ENCODE data around the gene ITSN2.
A peak's percentile ranks its signal among the peaks of the same experiment; 100 is the strongest.
"Not testable (repeated sequence)": the region's sequence is repeated elsewhere in the genome, so short reads cannot be mapped to it uniquely, and the experiment has no call there.

The ITSN2 gene

DNA sequence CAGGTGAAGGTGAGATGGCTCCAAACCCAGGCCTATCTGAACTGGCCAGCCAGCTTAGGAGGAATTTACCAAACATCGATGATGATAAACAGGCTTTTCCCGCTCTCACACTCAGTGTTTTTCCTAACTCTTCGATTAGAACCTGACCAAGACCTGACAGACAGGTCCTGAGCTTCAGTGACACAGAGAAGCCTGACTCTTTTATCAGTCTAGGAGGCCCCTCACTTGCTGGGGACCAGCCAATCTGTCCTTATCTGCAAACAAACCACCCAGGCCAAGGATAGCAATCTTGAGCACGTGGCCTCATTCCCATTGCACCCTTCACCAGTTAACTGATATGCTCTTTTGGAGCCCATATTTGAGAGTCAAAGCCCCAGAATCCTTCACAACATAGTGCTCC, 1.9 kb upstream of the ITSN2 start:
- DNase-seq: no peak

DNA sequence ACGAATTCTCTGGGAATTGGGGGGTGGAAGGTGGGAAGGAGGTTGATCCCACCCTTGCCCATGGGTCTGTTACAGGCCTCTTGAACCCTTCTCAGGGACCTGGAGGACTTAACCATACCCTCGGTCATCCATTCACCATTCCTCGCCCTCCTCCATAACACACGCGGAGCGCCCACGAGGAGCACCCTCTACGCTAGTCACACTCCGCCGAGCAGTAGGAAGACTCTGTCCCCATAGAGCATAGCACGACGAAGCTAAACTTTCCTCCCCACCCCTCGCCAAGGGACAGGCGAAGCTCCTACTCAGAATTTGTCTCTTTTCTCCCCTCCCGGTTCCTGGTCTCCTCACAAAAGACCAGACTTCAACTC, 611 bp upstream of the ITSN2 start:
- no peak for DNase-seq

GRCh38 chr2:24359129-24360049, 947 bp downstream of the ITSN2 start:
- peak in 1 of 2 donors; percentile 10 for DNase-seq

DNA sequence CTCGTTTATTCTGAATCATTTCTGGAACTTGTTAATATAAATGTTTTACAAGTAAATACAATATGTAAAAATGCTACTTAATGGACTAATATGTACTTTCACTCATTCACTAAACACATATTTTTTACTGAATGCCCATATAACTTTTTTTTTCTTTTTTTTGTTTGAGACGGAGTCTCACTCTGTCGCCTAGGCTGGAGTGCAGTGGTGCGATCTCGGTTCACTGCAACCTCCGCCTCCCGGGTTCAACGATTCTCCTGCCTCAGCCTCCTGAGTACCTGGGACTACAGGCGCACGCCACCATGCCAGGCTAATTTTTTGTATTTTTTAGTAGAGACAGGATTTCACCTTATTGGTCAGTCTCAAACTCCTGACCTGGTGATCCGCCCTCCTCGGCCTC, 2.6 kb downstream of the ITSN2 start:
- DNase-seq: not testable (repeated sequence)

DNA sequence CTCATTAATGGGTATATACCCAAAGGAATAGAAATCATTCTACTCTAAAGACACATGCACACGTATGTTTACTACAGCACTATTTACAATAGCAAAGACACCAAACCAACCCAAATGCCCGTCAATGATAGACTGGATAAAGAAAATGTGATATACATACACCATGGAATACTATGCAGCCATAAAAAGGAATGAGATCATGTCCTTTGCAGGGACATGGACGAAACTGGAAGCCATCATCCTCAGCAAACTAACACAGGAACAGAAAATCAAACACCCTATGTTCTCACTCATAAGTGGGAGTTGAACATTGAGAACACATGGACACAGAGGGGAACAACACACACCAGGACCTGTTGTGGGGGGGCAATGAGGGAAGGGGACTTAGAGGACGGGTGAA, 3.2 kb downstream of the ITSN2 start:
- not testable (repeated sequence) for DNase-seq

- DNase-seq: peak in 1 of 2 donors; percentile 20
Measured at GRCh38 chr2:24354957-24355356, 5.4 kb downstream of the ITSN2 start.

GRCh38 chr2:24354395-24354794, 5.9 kb downstream of the ITSN2 start:
- DNase-seq: peak; percentile 23 to 48

- no peak for DNase-seq
Measured at GRCh38 chr2:24353973-24354372, 6.4 kb downstream of the ITSN2 start.

GRCh38 chr2:24353364-24353763, 7.0 kb downstream of the ITSN2 start:
- no peak for DNase-seq

DNA sequence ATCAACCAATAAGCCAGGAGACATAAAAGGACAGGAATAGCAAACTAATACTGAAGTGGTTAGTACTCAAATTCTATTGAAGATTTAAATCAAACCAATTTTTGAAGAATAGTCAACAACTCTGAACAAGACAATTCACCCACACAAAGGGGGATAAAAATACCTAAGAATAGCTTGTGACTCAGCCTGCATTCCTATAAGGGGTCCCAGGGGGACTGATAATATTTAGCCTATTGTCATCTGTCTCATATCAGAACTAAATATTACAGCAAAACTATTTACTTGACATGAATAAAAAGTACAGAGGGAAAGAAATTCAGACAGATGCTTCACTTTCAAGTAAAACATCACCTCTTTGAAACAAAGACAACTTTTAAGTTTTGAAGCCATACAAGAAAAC, 7.7 kb downstream of the ITSN2 start:
- no peak for DNase-seq

GRCh38 chr2:24351981-24352380, 8.4 kb downstream of the ITSN2 start:
- no peak for DNase-seq

DNA sequence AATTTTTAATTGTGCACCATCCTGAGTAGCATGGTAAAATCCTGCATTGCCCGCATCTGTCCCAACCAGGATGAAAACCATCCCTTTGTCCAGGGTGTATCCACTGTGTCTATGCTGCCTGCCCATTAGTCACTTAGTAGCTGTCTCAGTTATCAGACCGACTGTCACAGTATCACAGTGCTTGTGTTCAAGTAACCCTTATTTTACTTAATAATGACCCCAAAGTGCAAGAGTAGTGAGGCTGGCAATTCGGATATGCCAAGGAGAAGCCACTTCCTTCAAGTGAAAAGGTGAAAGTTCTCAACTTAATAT, 8.8 kb downstream of the ITSN2 start:
- DNase-seq: no peak

GRCh38 chr2:24350826-24351626, 9.3 kb downstream of the ITSN2 start:
- DNase-seq: no peak

DNA sequence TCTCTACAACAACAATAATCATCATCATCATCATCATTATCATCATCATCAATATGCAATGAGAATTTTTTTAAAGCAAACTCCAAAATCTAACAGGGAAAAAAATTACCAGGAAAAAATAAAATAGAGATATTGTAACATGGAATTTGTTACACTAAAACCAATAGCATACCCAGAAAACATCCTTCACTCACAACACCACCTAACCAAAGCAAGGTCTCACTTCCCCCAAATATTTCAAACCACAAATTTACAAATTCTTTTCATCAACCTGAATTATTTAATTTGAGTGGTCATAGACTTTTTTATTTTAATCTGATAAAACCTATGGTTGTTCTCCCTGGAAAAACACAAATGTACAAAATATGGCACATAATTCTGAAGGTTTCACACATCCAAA, 11.2 kb downstream of the ITSN2 start:
- no peak for DNase-seq

DNA sequence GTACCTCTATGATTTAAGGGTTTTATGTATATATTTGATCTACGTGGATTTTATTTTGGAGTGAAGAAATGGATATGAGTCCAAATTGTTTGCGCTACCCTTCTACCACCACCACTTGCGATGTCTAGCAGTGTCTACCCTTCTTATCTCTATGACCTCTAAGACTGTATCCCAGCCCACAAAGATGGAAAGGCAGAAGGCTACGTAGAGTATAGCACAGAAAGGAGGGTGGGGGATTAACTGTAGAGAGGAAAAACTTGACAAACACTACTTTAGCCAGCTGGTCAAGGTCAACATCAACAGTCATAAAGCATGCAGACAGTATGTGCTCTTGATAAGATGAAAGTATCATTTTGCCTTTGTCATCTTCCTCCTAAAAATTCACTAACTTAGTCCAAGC, 14.4 kb downstream of the ITSN2 start:
- DNase-seq: no peak

- peak; percentile 37 to 40 for DNase-seq
Measured at GRCh38 chr2:24343225-24343882, 17.0 kb downstream of the ITSN2 start.

DNA sequence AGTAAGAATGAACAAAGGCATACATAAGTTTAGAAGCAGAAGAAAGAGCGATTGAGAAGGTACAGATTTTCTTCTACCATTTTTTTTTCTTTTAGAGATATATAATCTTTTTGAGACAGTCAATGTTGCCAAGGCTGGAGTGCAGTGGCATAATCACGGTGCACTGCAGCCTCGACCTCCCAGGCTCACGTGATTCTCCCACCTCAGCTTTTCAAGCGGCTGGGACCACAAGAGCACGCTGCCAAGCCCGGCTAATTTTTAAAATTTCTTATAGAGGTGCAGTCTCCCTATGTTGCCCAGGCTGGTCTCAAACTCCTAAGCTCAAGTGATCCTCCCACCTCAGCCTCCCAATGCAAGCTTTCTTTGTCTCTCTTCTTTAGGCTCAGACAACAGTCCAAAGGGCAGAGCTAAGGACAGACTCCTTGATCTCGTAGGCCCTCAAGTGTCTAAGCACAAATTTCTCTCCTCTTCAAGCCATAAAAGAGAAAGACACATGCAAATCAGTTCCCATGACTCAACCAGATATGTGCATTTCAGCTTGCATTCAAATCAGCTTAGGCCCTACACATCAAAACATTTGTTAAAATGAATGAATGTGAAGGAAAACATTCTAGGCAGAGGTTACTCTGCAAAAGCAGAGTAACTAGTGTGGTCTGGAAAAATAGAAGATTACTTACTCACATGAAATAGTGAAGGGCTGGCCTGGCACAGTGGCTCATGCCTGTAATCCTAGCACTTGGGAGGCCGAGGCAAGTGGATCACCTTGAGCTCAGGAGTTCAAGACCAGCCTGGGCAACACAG, 18.0 kb downstream of the ITSN2 start:
- no peak for DNase-seq

DNA sequence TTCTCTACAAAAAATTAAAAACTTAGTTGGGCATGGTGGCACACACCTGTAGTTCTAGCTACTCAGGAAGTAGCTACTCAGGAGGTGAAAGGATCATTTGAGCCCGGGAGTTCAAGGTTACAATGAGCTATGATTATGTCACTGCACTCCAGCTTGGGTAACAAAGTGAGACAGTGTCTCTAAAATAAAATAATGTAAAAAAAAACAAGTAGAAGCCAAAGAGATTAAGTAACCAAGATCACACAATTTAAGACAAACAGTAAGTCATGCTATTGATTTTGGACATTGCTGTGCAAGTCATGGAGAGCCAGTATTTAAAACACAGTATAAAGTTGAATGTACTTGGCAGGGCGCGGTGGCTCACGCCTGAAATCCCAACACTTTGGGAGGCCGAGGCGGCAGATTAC, 20.5 kb downstream of the ITSN2 start:
- DNase-seq: no peak

DNA sequence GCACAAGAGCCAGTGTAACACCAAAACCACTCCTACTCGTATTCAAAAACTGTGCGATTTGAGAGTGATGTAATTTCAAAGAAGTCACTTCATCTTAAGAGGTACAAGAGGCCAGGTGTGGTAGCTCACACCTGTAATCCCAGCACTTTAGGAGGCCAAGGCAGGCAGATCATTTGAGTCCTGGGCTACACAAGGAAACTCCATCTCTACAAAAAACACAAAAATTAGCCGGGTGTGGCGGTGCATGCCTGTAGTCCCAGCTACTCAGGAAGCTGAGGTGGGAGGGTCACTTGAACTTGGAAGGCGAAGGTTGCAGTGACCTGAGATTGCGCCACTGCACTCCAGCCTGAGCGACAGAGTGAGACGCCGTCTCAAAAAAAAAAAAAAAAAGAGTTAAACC, 21.2 kb downstream of the ITSN2 start:
- DNase-seq: not testable (repeated sequence)

GRCh38 chr2:24337890-24338289, 22.4 kb downstream of the ITSN2 start:
- no peak for DNase-seq

- peak in 1 of 2 donors; percentile 40 for DNase-seq
Measured at GRCh38 chr2:24336811-24337210, 23.5 kb downstream of the ITSN2 start.

DNA sequence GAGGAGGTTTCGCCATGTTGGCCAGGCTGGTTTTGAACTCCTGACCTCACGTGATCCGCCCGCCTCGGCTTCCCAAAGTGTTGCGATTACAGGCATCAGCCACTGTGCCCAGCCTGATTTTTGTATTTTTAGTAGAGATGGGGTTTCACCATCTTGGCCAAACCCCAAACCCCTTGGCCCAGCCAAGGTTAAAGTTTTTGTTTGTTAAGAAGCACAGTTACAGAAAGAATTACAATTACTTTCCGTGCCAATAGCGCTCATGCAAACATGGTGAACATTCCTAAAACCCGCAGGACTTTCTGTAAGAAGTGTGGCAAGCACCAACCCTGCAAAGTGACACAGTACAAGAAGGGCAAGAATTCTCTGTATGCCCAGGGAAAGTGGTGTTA, 26.1 kb downstream of the ITSN2 start:
- no peak for DNase-seq
